Kidney (tissue), 14 donors: Measurements from ENCODE around the gene GAA. TPM values are rescaled to one million over a fixed set of nuclear protein-coding genes. Genes with fewer than 3 reads are reported as not detected.

Experiments used
- DNase-seq, 5 donors: peaks; one replicate each; pipeline ENCODE4 v3.0.0-alpha.2; 2013 to 2020
- FAIRE-seq: peaks from 2 replicates; lab custom pipeline; 2012; peaks lifted over from hg19 to GRCh38; lab: Jason Lieb, UNC
- H3K27ac ChIP-seq, 2 donors: one replicate each; pipeline ENCODE4 v1.7.0; 2013; ENCODE audit warnings: low read depth in 2 of 2, low read length in 2 of 2, inconsistent platforms in 1 of 2
- H3K27me3 ChIP-seq: one replicate; pipeline ENCODE4 v1.7.1; 2013; ENCODE audit warnings: low read length, inconsistent platforms; ENCODE audit not compliant: control insufficient read depth, insufficient read depth
- H3K36me3 ChIP-seq, 3 donors: one replicate each; pipeline versions ENCODE4 v1.7.0 to v1.7.1; 2013; ENCODE audit warnings: low read length in 3 of 3, control low read depth in 1 of 3, inconsistent platforms in 1 of 3; ENCODE audit not compliant: insufficient read depth in 3 of 3, control insufficient read depth in 2 of 3
- H3K4me1 ChIP-seq, 3 donors: one replicate each; pipeline versions ENCODE4 v1.7.0 to v1.7.1; 2013; ENCODE audit warnings: low read length in 3 of 3, inconsistent platforms in 1 of 3, low read depth in 1 of 3; ENCODE audit not compliant: control insufficient read depth in 2 of 3, insufficient read depth in 2 of 3
- H3K4me3 ChIP-seq, 3 donors: one replicate each; pipeline versions ENCODE4 v1.7.0 to v1.8.1; 2013; ENCODE audit warnings: low read length in 3 of 3, control low read depth in 1 of 3, inconsistent platforms in 1 of 3
- H3K9ac ChIP-seq, 3 donors: one replicate each; pipeline versions ENCODE4 v1.7.0 to v1.7.1; 2013; ENCODE audit warnings: low read length in 3 of 3, control low read depth in 1 of 3, inconsistent platforms in 1 of 3
- H3K9me3 ChIP-seq, 3 donors: one replicate each; pipeline versions ENCODE4 v1.7.0 to v1.7.1; 2013; ENCODE audit warnings: low read length in 3 of 3, control low read depth in 1 of 3, inconsistent platforms in 1 of 3; ENCODE audit not compliant: control insufficient read depth in 2 of 3, insufficient read depth in 1 of 3
- CTCF ChIP-seq: IDR thresholded peaks from 3 replicates; pipeline ENCODE4 v1.5.1; 2012; ENCODE audit warnings: mild to moderate bottlenecking, moderate library complexity, borderline replicate concordance; ENCODE audit not compliant: insufficient read depth; ENCODE audit errors: extremely low read depth
- intact Hi-C: fragments of 100-400 bp; cut with DNase I; formaldehyde crosslinking; loops from one replicate; pipeline ENCODE4 v1.11.1; 2022
- polyA plus RNA-seq: library from polyadenylated mRNA; stranded (reverse); fragments of 350-450 nt; fragmentation: Illumina TruSeq; extraction: RNeasy Lipid Tissue Mini Kit (QIAGEN cat#74804); gene quantifications from one replicate; pipeline ENCODE4 v1.2.3, GENCODE V29; 2014; ENCODE audit warnings: low read depth, low replicate concordance; ENCODE audit not compliant: insufficient read depth
- total RNA-seq: library from RNA; stranded (reverse); fragmentation: NEBNext Ultra II Directional; extraction: Animal tissue kit (Norgen Biotek cat#: 25700); gene quantifications from one replicate; pipeline ENCODE4 v1.2.1, GENCODE V29; 2021
- donor health status: control.
- donor health status: control.
- donor health status: control.
- donor health status: control.
- donor health status: control.
- donor health status: DM: yes; HTN: yes; CAD: no.
- donor health status: Normal renal cell carcinoma (clear cell type).

The GAA gene
- total and polyA plus RNA-seq, 2 donors from 2014 or later, result 62.3 to 78.7 TPM

DNA sequence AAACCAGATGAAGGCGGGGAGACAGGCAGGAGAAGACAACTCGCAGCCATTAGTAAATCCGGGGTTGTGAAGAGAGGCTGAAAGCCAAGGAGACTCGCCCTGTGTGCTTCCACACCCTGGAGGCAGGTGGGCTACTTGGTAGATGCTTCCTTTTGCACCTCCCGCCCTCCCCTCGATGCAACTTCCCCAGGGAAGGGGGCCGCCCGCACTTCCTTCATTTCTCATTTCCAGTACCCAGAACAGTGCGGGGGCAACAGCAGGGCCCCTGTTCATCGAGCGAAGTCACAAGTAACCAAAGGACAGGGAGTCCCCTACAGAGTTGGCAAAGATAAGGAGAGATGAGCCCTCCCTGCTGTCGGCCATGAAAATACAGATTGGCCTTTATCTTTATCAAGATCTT lies 40.0 kb upstream of the GAA start:
- H3K27ac ChIP-seq, result peak overlapping the region in 1 of 2 donors; percentile 11
- peaks cover 0 to 2% (median 0%) of the 10 kb centered on the region in 3 donors for H3K36me3 ChIP-seq
- FAIRE-seq, result no peak
- TF ChIP-seq CTCF, result no peak
- peak in 1 of 5 donors; percentile 64 for DNase-seq
- no peak overlapping the region for H3K9ac ChIP-seq
- H3K9me3 ChIP-seq, result no peaks in the 10 kb centered on the region
- H3K4me3 ChIP-seq, result no peak overlapping the region
- intact Hi-C loops, result no loop called here
- peaks cover 0 to 23% (median 12%) of the 10 kb centered on the region in 3 donors for H3K4me1 ChIP-seq
- H3K27me3 ChIP-seq, result no peaks in the 10 kb centered on the region

DNA sequence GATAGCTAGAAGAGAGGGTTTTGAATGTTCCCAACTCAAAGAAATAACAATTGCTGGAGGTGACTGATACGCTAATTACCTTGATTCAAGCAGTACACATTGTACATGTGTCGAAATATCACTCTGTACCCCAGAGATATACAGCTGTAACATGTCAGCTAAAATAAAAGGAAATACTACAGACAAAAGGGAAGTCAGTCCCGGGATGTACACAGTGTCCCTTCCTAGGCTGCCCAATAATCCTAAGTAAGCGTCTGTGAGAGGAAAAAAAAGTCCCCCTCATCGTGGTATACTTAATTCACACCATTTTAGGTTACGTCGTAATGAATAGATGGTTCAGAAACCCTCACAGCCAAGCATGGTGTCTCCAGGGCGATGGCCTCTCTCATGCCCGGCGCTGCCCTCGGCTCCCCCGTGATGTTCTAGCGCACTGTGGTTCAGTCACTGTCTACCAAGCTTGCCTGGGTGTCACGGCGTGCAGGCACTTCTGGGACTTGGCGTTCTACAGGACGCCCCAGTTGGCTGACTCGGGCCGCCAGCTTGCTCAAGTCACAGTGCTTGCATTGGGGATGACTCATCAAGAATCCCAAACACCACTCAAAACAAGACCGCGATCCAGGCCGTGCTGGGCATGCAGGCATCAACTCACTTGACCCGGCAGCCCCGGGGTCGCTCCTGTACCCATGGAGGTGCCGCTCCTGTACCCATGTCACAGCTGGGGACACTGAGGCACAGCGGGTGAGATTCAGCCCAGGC lies 37.4 kb upstream of the GAA start:
- DNase-seq (peak in 1 of 5 donors; percentile 96), FAIRE-seq (no peak)
- no peaks in the 10 kb centered on the region for H3K27me3 ChIP-seq
- intact Hi-C loops, result no loop called here
- no peaks in the 10 kb centered on the region for H3K9me3 ChIP-seq
- H3K9ac ChIP-seq, result no peak overlapping the region
- H3K36me3 ChIP-seq, result peaks cover 0 to 2% (median 0%) of the 10 kb centered on the region in 3 donors
- peaks cover 2 to 25% (median 15%) of the 10 kb centered on the region in 3 donors for H3K4me1 ChIP-seq
- TF ChIP-seq CTCF, result no peak
- peak overlapping the region; percentile 33 to 80 for H3K27ac ChIP-seq
- no peak overlapping the region for H3K4me3 ChIP-seq

DNA sequence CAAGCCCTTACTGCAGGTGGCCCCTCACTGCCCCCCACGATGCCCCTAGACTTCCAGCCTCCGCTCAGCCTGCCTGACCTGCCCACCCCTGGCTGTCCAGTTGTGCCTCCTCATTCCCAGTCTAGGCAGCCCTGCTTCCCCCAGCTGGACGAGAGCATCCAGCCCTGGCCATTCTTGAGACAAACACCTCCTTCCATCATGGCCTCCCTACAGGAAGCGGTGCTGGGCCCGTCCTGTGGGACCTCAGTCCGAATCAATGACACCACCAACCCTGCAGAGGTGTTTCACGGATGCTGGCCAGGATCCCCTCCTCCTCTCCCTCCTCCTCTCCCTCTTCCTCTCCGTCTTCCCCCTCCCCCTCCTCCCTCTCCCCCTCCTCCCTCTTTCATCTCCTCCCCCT lies 36.7 kb upstream of the GAA start:
- no peak overlapping the region for H3K9ac ChIP-seq
- intact Hi-C loops, result no loop called here
- FAIRE-seq, result no peak
- H3K9me3 ChIP-seq, result no peaks in the 10 kb centered on the region
- peaks cover 3 to 27% (median 15%) of the 10 kb centered on the region in 3 donors for H3K4me1 ChIP-seq
- TF ChIP-seq CTCF, result no peak
- DNase-seq, result peak in 1 of 5 donors; percentile 65
- no peak overlapping the region for H3K4me3 ChIP-seq
- H3K27me3 ChIP-seq, result no peaks in the 10 kb centered on the region
- H3K36me3 ChIP-seq, result peaks cover 0 to 2% (median 0%) of the 10 kb centered on the region in 3 donors
- peak overlapping the region in 1 of 2 donors; percentile 80 for H3K27ac ChIP-seq
